HEK293T (cell line): ENCODE measurements around the gene TUT1.

Source experiments
- ARNT ChIP-seq: fragments of 450-650 bp; IDR thresholded peaks from 2 replicates; pipeline ENCODE4 v1.6.1; 2017; ENCODE audit warnings: mild to moderate bottlenecking
- BHLHE40 ChIP-seq: fragments of 450-650 bp; IDR thresholded peaks from 2 replicates; pipeline ENCODE4 v1.6.1; 2016; ENCODE audit warnings: mild to moderate bottlenecking, moderate library complexity, borderline replicate concordance
- CTBP1 ChIP-seq: fragments of 450-650 bp; IDR thresholded peaks from 2 replicates; pipeline ENCODE4 v1.6.1; 2016; ENCODE audit warnings: borderline replicate concordance
- FOXA1 ChIP-seq: fragments of 450-650 bp; IDR thresholded peaks from 2 replicates; pipeline ENCODE4 v1.6.1; 2016; ENCODE audit warnings: mild to moderate bottlenecking
- FOXK2 ChIP-seq: fragments of 450-650 bp; IDR thresholded peaks from 2 replicates; pipeline ENCODE4 v1.6.1; 2016; ENCODE audit warnings: mild to moderate bottlenecking
- FOXM1 ChIP-seq: fragments of 450-650 bp; IDR thresholded peaks from 2 replicates; pipeline ENCODE4 v1.6.1; 2017; ENCODE audit warnings: mild to moderate bottlenecking, borderline replicate concordance
- HDGF ChIP-seq: fragments of 450-650 bp; IDR thresholded peaks from 2 replicates; pipeline ENCODE4 v1.6.1; 2017; ENCODE audit warnings: antibody characterized with exemption, borderline replicate concordance
- L3MBTL2 ChIP-seq: fragments of 450-650 bp; conservative IDR thresholded peaks from 2 replicates; pipeline ENCODE4 v1.6.1; 2016; ENCODE audit warnings: mild to moderate bottlenecking
- LEF1 ChIP-seq: fragments of 450-650 bp; IDR thresholded peaks from 2 replicates; pipeline ENCODE4 v1.6.1; 2017; ENCODE audit warnings: mild to moderate bottlenecking, borderline replicate concordance
- NFRKB ChIP-seq: fragments of 450-650 bp; IDR thresholded peaks from 2 replicates; pipeline ENCODE4 v1.6.1; 2016; ENCODE audit warnings: mild to moderate bottlenecking, moderate library complexity
- PKNOX1 ChIP-seq: fragments of 450-650 bp; IDR thresholded peaks from 2 replicates; pipeline ENCODE4 v1.6.1; 2016
- SP1 ChIP-seq: fragments of 450-650 bp; IDR thresholded peaks from 2 replicates; pipeline ENCODE4 v1.6.1; 2017

DNA sequence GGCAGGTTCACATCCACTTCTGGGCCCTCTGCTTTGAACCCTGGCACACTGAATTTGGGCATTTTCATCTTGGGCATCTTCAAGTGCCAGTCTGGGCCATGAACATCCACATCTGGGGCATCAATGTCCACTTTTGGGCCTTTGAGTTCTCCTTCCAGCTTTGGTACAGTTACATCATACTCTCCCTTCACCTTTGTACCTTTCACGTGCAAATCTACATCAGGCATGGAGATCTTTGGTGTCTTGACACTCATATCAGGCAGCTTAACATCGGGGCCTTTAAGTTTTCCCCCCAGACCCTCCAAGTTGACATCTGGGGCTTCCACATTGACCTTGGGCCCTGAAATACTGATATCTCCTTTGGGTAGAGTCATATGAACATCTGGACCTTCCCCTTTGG is 59.2 kb downstream of the TUT1 start:
- TF ChIP-seq FOXK2 (no peak), L3MBTL2 (no peak), FOXM1 (no peak), PKNOX1 (no peak), LEF1 (no peak), FOXA1 (no peak), BHLHE40 (no peak), CTBP1 (no peak), SP1 (no peak), NFRKB (no peak), HDGF (no peak), ARNT (no peak)
